ENCODE data around the gene POLR2J3. TPM values are rescaled to one million over a fixed set of nuclear protein-coding genes. Genes with fewer than 3 reads are reported as not detected.
A peak's percentile ranks its signal among the peaks of the same experiment; 100 is the strongest.
"Not testable (repeated sequence)": the region's sequence is repeated elsewhere in the genome, so short reads cannot be mapped to it uniquely, and the experiment has no call there.

Gene POLR2J3
- total and polyA plus RNA-seq, 2 of the 8 experiments (the other 6 are each of a cell fraction or from before 2014, with no cell fraction given), result 18.7 to 24.6 TPM

DNA sequence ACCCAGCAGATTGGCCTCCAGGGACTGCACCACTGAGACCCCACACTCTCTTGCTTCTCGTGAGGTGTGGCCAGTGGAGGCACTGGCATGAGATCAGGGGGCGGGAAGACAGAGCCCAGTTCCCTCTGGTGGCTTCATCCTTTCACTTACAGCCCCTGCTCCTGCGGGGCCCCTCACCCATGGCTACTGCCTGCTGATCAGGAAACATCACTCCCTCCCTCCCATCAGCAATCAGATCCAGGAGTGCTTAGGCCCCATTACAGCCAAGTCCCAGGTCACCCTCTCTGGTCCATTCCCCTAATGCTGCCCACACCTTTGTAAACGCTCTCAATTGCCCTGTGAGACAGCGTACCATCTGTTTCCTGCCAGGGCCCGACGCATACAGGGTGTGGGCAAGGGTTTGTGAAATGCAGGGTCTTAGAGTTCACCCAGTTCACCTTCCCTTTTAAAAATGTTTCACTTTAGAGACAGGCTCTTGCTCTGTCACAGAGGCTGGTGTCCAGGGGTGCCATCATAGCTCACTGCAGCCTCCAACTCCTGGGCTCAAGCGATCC is 37.2 kb downstream of the POLR2J3 start:
- H3K4me2 ChIP-seq (ENCODE audit: insufficient read depth in 1 of 2, low read depth in 2 of 2, low read length in 2 of 2); H2BK15ac ChIP-seq (ENCODE audit: low read length); H3K23me2 ChIP-seq (ENCODE audit: low read depth, low read length); H3K4me3 ChIP-seq (ENCODE audit: extremely low read depth in 1 of 4, insufficient read depth in 2 of 4, low read depth in 3 of 4, low read length in 4 of 4); H2BK120ac ChIP-seq (replicated peaks; ENCODE audit: low read depth, low read length); H2AK5ac ChIP-seq (ENCODE audit: low read depth, low read length); H3K14ac ChIP-seq (ENCODE audit: insufficient read length); CTCF ChIA-PET (ENCODE audit: partially characterized antibody); H3K4ac ChIP-seq (replicated peaks; ENCODE audit: insufficient read length, low read depth, low read length); H3K23ac ChIP-seq (ENCODE audit: insufficient read length); H3K18ac ChIP-seq (ENCODE audit: extremely low read depth, low read length); H4K5ac ChIP-seq (ENCODE audit: insufficient read length, low read depth, low read length); H3K27me3 ChIP-seq (replicated peaks in 1 of 4; ENCODE audit: control insufficient read depth in 3 of 4, extremely low read depth in 1 of 4, insufficient read depth in 3 of 4, low read length in 3 of 4); H3K9ac ChIP-seq (replicated peaks in 1 of 4; ENCODE audit: extremely low read depth in 1 of 4, low read depth in 3 of 4, low read length in 3 of 4); H4K20me1 ChIP-seq (replicated peaks in 1 of 2; ENCODE audit: control insufficient read depth in 1 of 2, insufficient read depth in 2 of 2, low read length in 2 of 2); H3K4me1 ChIP-seq (replicated peaks in 1 of 4; ENCODE audit: control insufficient read depth in 3 of 4, insufficient read depth in 4 of 4, low read length in 3 of 4); H4K91ac ChIP-seq (replicated peaks; ENCODE audit: insufficient read length, low read length); H2BK20ac ChIP-seq (ENCODE audit: low read length); H2AFZ ChIP-seq (ENCODE audit: low read length); H2BK12ac ChIP-seq (ENCODE audit: low read depth, low read length); H4K8ac ChIP-seq (ENCODE audit: extremely low read depth, insufficient read depth, low read length); H3K27ac ChIP-seq (ENCODE audit: low read depth, low read length); FAIRE-seq; H3K36me3 ChIP-seq (ENCODE audit: control insufficient read depth in 2 of 4, insufficient read depth in 4 of 4, low read length in 3 of 4); POLR2A ChIA-PET (ENCODE audit: partially characterized antibody); H3K79me1 ChIP-seq (ENCODE audit: low read depth, low read length); H2BK5ac ChIP-seq (ENCODE audit: low read depth, low read length); H3K56ac ChIP-seq (replicated peaks; ENCODE audit: insufficient read length, low read depth, low read length); H3K9me3 ChIP-seq (ENCODE audit: insufficient read depth in 2 of 2, low read depth in 1 of 2, low read length in 1 of 2); H3K79me2 ChIP-seq (ENCODE audit: control insufficient read depth in 1 of 2, insufficient read depth in 2 of 2, low read length in 2 of 2): not testable (repeated sequence)
- peak in 1 of 2 experiments; percentile 37 for DNase-seq (ENCODE audit: low read depth in 1 of 2, low spot score in 2 of 2)
- 91% methylated on average over 3 of the region's 8 CpGs; no CpG with 5 or more reads in 1 of the 2 experiments for WGBS, 2 experiments (ENCODE audit: extremely low coverage in 1 of 2, insufficient coverage in 1 of 2, insufficient read length in 1 of 2, insufficient replicate concordance in 2 of 2, low coverage in 1 of 2, low lambda C conversion rate in 2 of 2, missing lambda C conversion rate in 1 of 2)

DNA sequence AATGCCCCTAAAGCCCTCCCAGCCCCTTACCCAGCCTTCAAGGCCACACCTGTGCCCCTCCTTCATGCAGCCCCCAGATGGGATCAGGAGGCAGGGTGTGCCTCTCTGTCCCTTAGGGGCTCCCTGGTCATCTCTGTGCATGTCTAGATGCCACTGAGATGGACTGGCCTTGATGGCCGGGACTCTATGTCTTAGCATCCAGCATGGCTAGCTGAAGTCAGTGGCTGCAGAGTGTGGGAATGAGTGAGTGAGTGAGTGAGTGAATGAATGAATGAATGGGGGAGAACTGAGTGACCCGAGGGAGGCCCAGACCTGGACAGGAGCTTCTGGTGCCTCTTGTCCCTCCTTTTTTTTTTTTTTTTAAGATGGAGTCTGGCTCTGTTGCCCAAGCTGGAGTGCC is 40.3 kb downstream of the POLR2J3 start:
- WGBS, 2 experiments (ENCODE audit: extremely low coverage in 1 of 2, insufficient coverage in 1 of 2, insufficient read length in 1 of 2, insufficient replicate concordance in 2 of 2, low coverage in 1 of 2, low lambda C conversion rate in 2 of 2, missing lambda C conversion rate in 1 of 2), result 91% methylated on average over 2 of the region's 2 CpGs; no CpG with 5 or more reads in 1 of the 2 experiments
- H4K91ac ChIP-seq (replicated peaks; ENCODE audit: insufficient read length, low read length), result not testable (repeated sequence)

More for the DNA sequence above, 40.3 kb downstream of the POLR2J3 start:
- H3K56ac ChIP-seq (replicated peaks; ENCODE audit: insufficient read length, low read depth, low read length); H3K27ac ChIP-seq (ENCODE audit: low read depth, low read length); H3K18ac ChIP-seq (ENCODE audit: extremely low read depth, low read length); H3K9me3 ChIP-seq (ENCODE audit: insufficient read depth in 2 of 2, low read depth in 1 of 2, low read length in 1 of 2); H3K23ac ChIP-seq (ENCODE audit: insufficient read length); H2BK5ac ChIP-seq (ENCODE audit: low read depth, low read length); H4K20me1 ChIP-seq (replicated peaks in 1 of 2; ENCODE audit: control insufficient read depth in 1 of 2, insufficient read depth in 2 of 2, low read length in 2 of 2); H2BK120ac ChIP-seq (replicated peaks; ENCODE audit: low read depth, low read length); H3K14ac ChIP-seq (ENCODE audit: insufficient read length); H3K36me3 ChIP-seq (ENCODE audit: control insufficient read depth in 2 of 4, insufficient read depth in 4 of 4, low read length in 3 of 4); H2BK20ac ChIP-seq (ENCODE audit: low read length); H2AFZ ChIP-seq (ENCODE audit: low read length); H3K4me2 ChIP-seq (ENCODE audit: insufficient read depth in 1 of 2, low read depth in 2 of 2, low read length in 2 of 2); H2BK15ac ChIP-seq (ENCODE audit: low read length); H2AK5ac ChIP-seq (ENCODE audit: low read depth, low read length); H3K79me1 ChIP-seq (ENCODE audit: low read depth, low read length); H3K27me3 ChIP-seq (replicated peaks in 1 of 4; ENCODE audit: control insufficient read depth in 3 of 4, extremely low read depth in 1 of 4, insufficient read depth in 3 of 4, low read length in 3 of 4); H2BK12ac ChIP-seq (ENCODE audit: low read depth, low read length); H3K9ac ChIP-seq (replicated peaks in 1 of 4; ENCODE audit: extremely low read depth in 1 of 4, low read depth in 3 of 4, low read length in 3 of 4); H3K4ac ChIP-seq (replicated peaks; ENCODE audit: insufficient read length, low read depth, low read length); CTCF ChIA-PET (ENCODE audit: partially characterized antibody); H3K79me2 ChIP-seq (ENCODE audit: control insufficient read depth in 1 of 2, insufficient read depth in 2 of 2, low read length in 2 of 2); H4K8ac ChIP-seq (ENCODE audit: extremely low read depth, insufficient read depth, low read length); H3K4me3 ChIP-seq (ENCODE audit: extremely low read depth in 1 of 4, insufficient read depth in 2 of 4, low read depth in 3 of 4, low read length in 4 of 4); H3K23me2 ChIP-seq (ENCODE audit: low read depth, low read length); H3K4me1 ChIP-seq (replicated peaks in 1 of 4; ENCODE audit: control insufficient read depth in 3 of 4, insufficient read depth in 4 of 4, low read length in 3 of 4); FAIRE-seq; POLR2A ChIA-PET (ENCODE audit: partially characterized antibody); H4K5ac ChIP-seq (ENCODE audit: insufficient read length, low read depth, low read length): not testable (repeated sequence)
- peak in 1 of 2 experiments; percentile 45 for DNase-seq (ENCODE audit: low read depth in 1 of 2, low spot score in 2 of 2)
